Erythroblast (primary cell): ENCODE results near the gene SPX.

Experiments used
- GATA1 ChIP-seq: IDR thresholded peaks from 2 replicates; pipeline ENCODE4 v1.6.1; 2011; ENCODE audit warnings: low read depth, mild to moderate bottlenecking, control low read depth, low read length, moderate library complexity
- POLR2A ChIP-seq: IDR thresholded peaks from 2 replicates; pipeline ENCODE4 v1.6.1; 2011; ENCODE audit warnings: mild to moderate bottlenecking, low read length

- TF ChIP-seq POLR2A: no peak
- TF ChIP-seq GATA1: no peak
Observed at GRCh38 chr12:21566223-21566906, 40.3 kb downstream of the SPX start.
